ENCODE measurements around the gene TSPAN5.

DNA sequence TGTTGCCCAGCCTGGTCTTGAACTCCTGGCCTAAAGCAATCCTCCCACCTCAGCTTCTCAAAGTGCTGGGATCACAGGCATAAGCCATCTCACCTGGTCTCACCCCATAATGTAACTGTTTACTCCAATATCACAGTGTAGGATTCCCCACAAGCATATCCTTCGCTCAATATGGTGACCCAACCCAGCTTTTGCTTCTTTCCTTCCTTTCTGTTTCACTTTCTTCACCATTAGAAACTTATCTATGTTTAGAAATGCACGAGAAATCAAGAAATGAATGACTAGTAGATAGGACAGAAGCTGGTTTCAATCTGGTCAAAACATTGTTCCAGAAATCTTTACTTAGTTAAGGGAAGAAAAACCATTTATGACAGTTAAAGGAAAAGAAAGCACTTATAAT, 18.9 kb downstream of the TSPAN5 start:
- TF ChIP-seq, protein P1, sequence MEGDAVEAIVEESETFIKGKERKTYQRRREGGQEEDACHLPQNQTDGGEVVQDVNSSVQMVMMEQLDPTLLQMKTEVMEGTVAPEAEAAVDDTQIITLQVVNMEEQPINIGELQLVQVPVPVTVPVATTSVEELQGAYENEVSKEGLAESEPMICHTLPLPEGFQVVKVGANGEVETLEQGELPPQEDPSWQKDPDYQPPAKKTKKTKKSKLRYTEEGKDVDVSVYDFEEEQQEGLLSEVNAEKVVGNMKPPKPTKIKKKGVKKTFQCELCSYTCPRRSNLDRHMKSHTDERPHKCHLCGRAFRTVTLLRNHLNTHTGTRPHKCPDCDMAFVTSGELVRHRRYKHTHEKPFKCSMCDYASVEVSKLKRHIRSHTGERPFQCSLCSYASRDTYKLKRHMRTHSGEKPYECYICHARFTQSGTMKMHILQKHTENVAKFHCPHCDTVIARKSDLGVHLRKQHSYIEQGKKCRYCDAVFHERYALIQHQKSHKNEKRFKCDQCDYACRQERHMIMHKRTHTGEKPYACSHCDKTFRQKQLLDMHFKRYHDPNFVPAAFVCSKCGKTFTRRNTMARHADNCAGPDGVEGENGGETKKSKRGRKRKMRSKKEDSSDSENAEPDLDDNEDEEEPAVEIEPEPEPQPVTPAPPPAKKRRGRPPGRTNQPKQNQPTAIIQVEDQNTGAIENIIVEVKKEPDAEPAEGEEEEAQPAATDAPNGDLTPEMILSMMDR (IDR thresholded peaks at IDR 0.05), result no peak
- TF ChIP-seq RAD21 (IDR thresholded peaks at IDR 0.05; ENCODE audit: low read length) (no peak), TCF12 (IDR thresholded peaks at IDR 0.05) (no peak), CHD2 (IDR thresholded peaks at IDR 0.05; ENCODE audit: low read length, partially characterized antibody) (no peak), JUND (IDR thresholded peaks at IDR 0.05) (no peak), EZH2phosphoT487 (IDR thresholded peaks at IDR 0.05; ENCODE audit: borderline replicate concordance, low read depth) (no peak), EP300 (IDR thresholded peaks at IDR 0.05; ENCODE audit: borderline replicate concordance in 1 of 2, low read depth in 1 of 2, low read length in 1 of 2) (no peak), MXI1 (IDR thresholded peaks at IDR 0.05; ENCODE audit: low read depth, low read length) (no peak), RFX5 (IDR thresholded peaks at IDR 0.05; ENCODE audit: low read length) (no peak), YY1 (IDR thresholded peaks at IDR 0.05; ENCODE audit: low read depth) (no peak), POLR2AphosphoS5 (IDR thresholded peaks at IDR 0.05; ENCODE audit: low read depth, low read length) (no peak)
- TF ChIP-seq, protein P2, sequence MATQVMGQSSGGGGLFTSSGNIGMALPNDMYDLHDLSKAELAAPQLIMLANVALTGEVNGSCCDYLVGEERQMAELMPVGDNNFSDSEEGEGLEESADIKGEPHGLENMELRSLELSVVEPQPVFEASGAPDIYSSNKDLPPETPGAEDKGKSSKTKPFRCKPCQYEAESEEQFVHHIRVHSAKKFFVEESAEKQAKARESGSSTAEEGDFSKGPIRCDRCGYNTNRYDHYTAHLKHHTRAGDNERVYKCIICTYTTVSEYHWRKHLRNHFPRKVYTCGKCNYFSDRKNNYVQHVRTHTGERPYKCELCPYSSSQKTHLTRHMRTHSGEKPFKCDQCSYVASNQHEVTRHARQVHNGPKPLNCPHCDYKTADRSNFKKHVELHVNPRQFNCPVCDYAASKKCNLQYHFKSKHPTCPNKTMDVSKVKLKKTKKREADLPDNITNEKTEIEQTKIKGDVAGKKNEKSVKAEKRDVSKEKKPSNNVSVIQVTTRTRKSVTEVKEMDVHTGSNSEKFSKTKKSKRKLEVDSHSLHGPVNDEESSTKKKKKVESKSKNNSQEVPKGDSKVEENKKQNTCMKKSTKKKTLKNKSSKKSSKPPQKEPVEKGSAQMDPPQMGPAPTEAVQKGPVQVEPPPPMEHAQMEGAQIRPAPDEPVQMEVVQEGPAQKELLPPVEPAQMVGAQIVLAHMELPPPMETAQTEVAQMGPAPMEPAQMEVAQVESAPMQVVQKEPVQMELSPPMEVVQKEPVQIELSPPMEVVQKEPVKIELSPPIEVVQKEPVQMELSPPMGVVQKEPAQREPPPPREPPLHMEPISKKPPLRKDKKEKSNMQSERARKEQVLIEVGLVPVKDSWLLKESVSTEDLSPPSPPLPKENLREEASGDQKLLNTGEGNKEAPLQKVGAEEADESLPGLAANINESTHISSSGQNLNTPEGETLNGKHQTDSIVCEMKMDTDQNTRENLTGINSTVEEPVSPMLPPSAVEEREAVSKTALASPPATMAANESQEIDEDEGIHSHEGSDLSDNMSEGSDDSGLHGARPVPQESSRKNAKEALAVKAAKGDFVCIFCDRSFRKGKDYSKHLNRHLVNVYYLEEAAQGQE (IDR thresholded peaks at IDR 0.05; ENCODE audit: low read depth, low read length), result no peak
- TF ChIP-seq, protein P3, sequence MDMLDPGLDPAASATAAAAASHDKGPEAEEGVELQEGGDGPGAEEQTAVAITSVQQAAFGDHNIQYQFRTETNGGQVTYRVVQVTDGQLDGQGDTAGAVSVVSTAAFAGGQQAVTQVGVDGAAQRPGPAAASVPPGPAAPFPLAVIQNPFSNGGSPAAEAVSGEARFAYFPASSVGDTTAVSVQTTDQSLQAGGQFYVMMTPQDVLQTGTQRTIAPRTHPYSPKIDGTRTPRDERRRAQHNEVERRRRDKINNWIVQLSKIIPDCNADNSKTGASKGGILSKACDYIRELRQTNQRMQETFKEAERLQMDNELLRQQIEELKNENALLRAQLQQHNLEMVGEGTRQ (IDR thresholded peaks at IDR 0.05; ENCODE audit: borderline replicate concordance, low read depth, low read length), result no peak

Measured in SK-N-SH (cell line).